AG09309 (cell line): ENCODE data around the gene DCTN2.
A peak's percentile ranks its signal among the peaks of the same experiment; 100 is the strongest.

Experiments
- DNase-seq: peaks from one replicate; pipeline ENCODE4 v3.0.0-alpha.2; 2010; ENCODE audit warnings: low read depth
- H3K4me3 ChIP-seq: 2 replicates; pipeline ENCODE4 v1.5.1; 2011; ENCODE audit warnings: mild to moderate bottlenecking, low read depth, low read length, moderate library complexity; ENCODE audit not compliant: control insufficient read depth
- TF ChIP-seq, protein P1 (sequence below): IDR thresholded peaks from 2 replicates; pipeline ENCODE4 v1.5.1; 2011; ENCODE audit warnings: mild to moderate bottlenecking, low read depth, low read length, inconsistent platforms; ENCODE audit not compliant: insufficient read depth, control insufficient read depth; ENCODE audit errors: missing control alignments

DCTN2 gene

DNA sequence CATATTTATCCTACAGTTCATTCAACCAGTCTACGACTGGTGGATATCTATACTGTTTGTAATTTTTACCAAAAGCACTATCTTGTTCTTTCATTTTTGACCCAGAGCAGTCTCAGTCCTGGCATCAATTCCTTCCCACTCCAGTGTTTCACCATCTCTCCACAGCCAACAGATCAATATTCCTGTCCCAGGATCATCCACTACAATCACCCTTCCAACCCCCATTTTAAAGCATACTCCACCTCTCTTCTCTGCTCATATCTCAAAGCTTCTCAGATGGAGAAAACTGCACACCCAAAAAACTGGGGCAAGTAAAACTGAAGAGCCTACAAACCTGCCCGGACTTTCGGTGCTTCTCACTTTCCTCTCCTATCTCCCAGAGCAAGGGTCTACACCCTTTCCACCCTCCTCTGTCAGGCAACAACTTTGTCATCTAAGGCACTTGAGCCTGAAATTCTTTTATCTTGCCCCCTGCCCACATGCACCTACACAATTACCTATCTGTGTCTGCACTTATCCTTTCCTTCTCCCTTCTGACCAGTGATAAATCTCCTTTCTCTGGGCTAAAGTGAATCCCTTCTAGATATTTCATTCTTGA is 39.9 kb upstream of the DCTN2 start:
- no peak for DNase-seq
- no peak overlapping the region for H3K4me3 ChIP-seq
- TF ChIP-seq, protein P1, sequence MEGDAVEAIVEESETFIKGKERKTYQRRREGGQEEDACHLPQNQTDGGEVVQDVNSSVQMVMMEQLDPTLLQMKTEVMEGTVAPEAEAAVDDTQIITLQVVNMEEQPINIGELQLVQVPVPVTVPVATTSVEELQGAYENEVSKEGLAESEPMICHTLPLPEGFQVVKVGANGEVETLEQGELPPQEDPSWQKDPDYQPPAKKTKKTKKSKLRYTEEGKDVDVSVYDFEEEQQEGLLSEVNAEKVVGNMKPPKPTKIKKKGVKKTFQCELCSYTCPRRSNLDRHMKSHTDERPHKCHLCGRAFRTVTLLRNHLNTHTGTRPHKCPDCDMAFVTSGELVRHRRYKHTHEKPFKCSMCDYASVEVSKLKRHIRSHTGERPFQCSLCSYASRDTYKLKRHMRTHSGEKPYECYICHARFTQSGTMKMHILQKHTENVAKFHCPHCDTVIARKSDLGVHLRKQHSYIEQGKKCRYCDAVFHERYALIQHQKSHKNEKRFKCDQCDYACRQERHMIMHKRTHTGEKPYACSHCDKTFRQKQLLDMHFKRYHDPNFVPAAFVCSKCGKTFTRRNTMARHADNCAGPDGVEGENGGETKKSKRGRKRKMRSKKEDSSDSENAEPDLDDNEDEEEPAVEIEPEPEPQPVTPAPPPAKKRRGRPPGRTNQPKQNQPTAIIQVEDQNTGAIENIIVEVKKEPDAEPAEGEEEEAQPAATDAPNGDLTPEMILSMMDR: no peak

DNA sequence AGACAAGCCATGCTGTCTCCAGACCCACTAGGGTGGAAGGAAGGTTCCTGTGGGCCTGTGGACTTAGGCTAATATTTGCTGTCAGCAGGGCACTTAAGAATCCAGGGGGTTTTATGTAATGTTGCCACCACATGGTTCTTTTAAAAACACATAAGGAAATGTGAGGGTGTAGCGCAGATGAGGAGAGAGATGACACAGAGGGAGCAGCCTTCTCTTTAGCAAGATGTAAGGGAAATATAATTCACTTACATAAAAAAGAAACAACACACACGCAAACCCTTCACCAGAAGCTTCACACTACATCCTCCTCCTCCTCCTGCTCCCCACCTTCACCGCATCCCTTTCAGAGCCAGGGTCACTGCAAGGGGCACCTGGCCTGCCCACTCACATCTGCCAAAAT is 39.1 kb upstream of the DCTN2 start:
- TF ChIP-seq, protein P1: no peak
- DNase-seq: no peak
- H3K4me3 ChIP-seq: no peak overlapping the region

DNA sequence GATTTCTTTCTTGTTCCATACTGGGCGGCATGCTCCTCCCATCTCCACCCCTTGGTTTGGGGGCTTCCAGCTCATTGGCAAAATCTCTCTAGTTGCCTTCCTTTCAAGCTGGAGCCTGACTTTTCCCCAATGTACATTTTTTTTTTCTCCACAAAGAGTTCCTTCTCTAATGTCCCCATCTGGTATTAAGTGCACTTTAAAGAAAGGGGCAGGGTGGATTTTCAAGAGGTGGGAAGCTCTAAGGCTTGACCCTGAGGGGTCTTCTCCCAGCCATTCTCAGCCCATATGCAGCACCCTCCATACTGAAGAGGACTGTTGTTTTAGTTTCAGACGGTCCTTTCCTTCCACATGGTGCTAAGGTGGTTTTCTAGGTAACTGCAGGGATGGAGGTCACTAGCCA is 38.2 kb upstream of the DCTN2 start:
- H3K4me3 ChIP-seq: no peak overlapping the region
- no peak for DNase-seq
- TF ChIP-seq, protein P1: no peak

DNA sequence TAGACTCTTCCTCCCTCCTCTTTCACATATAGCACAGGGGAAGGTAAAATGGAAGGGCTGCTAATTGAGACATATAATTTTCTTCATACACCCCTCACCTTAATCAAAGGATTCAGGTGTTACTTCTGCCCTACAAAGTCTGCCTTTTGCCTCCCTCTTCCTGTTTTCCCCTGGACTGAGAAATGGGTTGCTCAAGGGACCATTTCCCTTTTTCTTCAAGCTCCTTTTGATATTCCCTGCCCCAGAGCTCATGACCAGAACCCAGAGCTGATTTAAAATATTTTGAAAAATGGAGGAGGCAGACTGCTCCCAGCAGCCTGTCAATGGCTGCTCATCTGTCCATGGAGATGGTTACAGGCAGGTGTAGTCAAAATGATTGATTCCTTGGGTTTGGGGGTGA is 37.7 kb upstream of the DCTN2 start:
- no peak for DNase-seq

DNA sequence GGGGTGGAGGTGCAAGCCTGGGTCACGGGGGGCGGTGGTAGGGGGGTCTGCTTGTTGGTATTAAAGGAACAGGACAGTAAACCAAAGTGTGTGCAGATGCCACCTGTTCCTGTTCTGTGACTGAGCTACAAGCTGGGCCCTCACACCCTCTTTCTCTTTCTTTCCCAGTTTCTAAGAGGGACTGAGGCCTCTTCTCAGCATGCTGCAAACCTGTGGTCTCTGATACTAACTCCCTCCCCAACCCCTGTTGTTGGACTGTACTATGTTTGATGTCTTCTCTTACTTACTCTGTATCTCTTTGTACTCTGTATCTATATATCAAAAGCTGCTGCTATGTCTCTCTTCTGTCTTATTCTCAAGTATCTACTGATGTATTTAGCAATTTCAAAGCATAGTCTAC is 37.1 kb upstream of the DCTN2 start:
- TF ChIP-seq, protein P1: no peak
- no peak for DNase-seq
- H3K4me3 ChIP-seq: no peak overlapping the region

More for the DNA sequence above, 37.7 kb upstream of the DCTN2 start:
- TF ChIP-seq, protein P1: no peak
- H3K4me3 ChIP-seq: no peak overlapping the region

DNA sequence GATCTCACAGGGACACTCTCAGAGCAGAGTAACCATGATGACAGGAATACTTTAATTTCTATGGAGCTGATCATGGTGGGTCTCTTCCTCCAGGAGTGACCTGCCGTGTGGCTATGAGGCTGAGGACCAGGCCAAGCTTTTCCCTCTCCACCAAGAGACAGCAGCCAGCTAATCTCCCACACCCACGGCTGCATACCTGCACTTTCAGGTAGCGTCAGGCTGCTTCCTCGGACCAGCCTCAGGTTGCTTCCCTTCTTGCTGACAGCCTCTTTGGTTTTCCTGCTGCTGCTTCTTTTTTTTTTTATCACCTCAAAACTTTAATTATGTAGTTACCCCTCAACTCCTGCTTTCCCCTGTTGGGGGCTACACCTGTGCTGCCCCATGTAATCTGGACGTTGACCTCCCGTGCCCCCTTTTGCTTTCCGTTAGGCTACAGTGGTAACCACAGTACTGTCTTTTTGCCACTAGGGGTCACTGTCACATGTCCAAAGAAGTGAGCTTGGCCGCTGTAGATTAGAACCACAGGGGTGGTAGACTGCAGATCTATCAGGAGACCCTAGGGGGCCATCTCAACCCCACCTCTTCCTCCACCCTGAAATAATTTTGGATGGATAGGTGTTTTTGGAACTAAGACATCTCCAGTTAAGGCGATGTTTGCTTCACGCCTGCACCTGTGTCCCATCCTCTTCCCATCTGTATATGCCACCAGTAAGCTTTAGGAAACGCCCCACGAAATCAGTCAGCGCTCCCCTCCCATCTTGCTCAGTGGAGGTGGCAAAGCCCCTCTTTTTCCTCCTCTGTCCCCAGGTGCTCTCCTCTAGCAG is 36.2 kb upstream of the DCTN2 start:
- H3K4me3 ChIP-seq: no peak overlapping the region
- peak; percentile 40 for DNase-seq
- TF ChIP-seq, protein P1: peak; percentile 92

DNA sequence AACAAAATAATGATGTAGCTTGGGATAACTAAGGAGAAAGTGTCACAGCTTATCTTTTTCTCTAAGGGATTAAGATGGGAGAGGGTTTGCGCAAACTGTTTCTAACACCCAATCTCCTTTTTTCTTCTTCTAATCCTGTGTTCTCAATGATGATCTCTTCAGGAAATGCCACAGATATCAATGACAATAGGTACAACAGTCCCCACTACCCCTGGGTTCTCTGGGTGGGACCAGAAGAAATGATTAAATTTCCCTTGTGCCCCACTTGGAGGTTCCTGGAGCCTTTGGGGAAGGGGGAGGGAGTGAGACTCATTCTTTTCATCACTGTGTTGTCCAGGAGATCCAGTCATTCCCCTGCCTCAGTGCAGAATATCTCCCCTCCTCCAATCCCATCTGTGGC is 35.4 kb upstream of the DCTN2 start:
- no peak overlapping the region for H3K4me3 ChIP-seq
- TF ChIP-seq, protein P1: no peak
- no peak for DNase-seq
